Stromal cell of bone marrow (primary cell): ENCODE results near the gene C12orf54.
"Not testable (repeated sequence)": the region's sequence is repeated elsewhere in the genome, so short reads cannot be mapped to it uniquely, and the experiment has no call there.

Experiments used
- DNase-seq: peaks from one replicate; pipeline ENCODE4 v3.0.0-alpha.2; 2012; ENCODE audit warnings: low read depth

C12orf54 gene

DNA sequence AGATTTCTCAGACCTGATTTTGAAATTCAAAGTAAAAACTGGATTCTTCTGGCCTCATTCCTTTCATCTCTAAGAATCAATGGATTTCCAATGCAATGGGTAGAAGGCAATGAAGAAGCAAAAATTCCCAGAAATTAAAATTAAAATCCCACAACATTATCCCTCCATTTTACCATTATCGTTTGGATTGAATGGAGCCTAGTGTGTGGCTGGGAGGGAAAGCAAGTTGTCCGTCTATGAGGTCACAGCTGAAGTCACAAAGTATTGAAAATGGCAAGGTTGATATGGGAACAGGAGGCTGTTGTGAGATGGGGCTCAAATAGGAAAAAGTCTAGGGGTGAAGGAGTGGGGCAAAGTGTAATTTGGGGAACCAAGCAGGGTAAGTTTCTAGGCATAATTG is at the start of gene C12orf54:
Gene C12orf54 (plus strand): TSS at position 301 of the 400 bp plus-strand sequence. CDS start 799 bp downstream, outside the sequence.
- no peak for DNase-seq

GRCh38 chr12:48434016-48434415 is 48.3 kb upstream of the C12orf54 start:
- DNase-seq: not testable (repeated sequence)

DNA sequence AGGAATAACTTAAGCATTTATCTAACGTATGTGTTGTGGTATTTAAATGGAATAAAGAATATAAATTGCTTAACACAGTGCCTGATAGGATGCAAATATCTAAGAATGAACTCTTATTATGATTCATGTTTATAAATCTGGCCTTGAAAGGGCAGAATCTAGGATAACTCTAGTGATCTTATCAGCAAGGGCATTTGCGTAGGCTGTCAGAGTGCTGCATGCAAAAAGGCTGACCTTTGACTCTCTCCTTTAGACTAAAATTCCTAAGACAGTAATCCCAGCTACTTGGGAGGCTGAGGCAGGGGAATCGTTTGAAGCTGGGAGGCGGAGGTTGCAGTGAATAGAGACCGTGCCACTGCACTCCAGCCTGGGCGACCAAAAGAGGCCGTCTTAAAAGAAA is 41.2 kb upstream of the C12orf54 start:
- DNase-seq: no peak

- DNase-seq: no peak
Observed at GRCh38 chr12:48442179-48442847, 40.0 kb upstream of the C12orf54 start.

DNA sequence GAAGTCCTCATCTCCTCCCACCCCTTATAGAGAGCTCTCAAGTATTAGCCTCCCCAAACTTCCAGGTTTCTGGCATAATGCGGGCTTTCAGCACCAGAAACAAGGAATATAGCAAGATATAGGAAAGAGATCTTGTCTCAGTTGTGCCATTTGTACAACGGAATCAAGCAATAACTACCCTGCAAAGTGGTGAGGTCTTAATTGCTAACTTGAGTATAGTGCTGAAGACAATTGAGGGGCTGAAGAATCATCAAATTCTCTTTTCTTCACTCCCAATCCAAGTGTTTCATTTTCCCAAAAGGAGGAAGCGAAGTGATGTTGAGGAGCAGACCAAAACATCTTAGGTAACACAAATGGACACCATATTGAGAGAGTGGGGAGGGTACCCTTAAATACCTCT is 36.8 kb upstream of the C12orf54 start:
- no peak for DNase-seq

DNA sequence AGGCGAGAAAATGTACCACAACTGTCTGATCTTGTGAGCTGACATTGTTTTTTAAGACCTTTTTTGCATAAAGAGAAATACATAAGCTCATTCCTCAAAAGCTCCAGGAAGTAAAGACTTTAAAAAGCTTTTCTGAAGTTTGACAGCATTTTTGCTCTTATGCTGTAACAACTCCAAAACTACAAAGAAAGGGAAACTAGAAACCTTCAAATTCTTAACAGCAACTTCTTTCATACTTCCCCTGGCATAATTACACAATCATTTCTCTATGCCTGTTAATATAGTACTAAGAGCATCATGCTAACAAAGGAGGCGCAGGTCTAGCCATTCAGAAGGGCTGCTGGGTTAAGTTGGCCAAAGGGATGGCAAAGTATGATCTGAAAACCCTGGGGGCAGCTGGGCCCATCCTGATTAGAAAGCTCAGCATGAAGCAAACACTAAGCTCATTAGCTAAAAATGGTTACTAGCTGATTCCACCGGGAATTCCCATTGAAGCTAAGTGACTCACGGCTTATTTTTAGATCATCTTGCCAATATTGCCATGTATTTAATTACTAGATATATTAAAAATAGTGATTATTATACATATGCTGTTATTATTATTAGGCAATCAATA is 36.0 kb upstream of the C12orf54 start:
- no peak for DNase-seq

DNA sequence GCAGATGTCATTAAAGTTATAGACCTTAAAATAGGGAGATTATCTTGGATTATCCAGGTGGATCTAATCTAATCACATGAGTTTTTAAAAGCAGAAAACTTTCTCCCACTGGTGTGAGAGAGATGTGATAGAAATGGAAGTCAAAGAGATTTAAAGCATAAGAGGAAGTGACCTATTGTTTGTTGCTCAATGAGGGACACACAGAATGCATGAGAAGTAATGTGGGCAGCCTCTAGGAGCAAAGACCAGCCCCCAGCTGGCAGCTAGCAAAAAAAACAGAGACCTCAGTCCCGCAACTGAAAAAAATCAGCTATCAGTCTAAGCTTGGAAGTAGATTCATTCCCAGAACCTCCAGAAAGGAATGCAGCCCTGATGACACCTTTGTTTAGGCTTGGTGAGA is 34.5 kb upstream of the C12orf54 start:
- no peak for DNase-seq

- DNase-seq: no peak
Observed at GRCh38 chr12:48451372-48451771, 30.9 kb upstream of the C12orf54 start.

DNA sequence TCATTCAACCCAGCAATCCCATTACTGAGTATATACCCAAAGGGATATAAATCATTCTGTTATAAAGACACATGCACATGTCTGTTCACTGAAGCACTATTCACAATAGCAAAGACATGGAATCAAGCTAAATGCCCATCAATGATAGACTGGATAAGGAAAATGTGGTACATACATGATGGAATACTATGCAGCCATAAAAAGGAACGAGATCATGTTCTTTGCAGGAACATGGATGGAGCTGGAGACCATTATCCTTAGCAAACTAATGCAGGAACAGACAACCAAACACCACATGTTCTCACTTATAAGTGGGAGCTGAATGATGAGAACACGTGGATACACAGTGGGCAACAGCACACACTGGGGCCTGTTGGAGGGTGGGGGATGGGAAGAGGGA is 29.3 kb upstream of the C12orf54 start:
- not testable (repeated sequence) for DNase-seq

- peak; percentile 8 for DNase-seq
Observed at GRCh38 chr12:48454667-48455066, 27.6 kb upstream of the C12orf54 start.

DNA sequence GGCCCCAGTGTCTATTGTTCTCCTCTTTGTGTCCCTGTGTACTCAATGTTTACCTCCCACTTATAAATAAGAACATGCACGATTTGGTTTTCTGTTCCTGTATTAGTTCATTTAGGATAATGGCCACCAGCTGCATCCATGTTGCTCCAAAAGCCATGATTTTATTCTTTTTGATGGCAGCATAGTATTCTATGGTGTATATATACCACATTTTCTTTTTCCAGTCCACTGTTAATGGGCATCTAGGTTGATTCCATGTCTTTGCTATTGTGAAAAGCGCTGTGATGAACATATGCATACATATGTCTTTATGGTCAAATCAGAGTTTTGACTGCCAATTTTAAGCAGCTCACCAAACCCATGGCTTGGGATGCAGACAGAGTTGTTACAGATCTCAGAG is 27.2 kb upstream of the C12orf54 start:
- no peak for DNase-seq

GRCh38 chr12:48459259-48459658 is 23.0 kb upstream of the C12orf54 start:
- no peak for DNase-seq

GRCh38 chr12:48469027-48469426 is 13.3 kb upstream of the C12orf54 start:
- DNase-seq: not testable (repeated sequence)

- DNase-seq: no peak
Observed at GRCh38 chr12:48472259-48472658, 10.0 kb upstream of the C12orf54 start, which contains the start of gene ANP32D. ANP32D (plus strand) TSS chr12:48472559; CDS start chr12:48472665, 106 bp downstream.

DNA sequence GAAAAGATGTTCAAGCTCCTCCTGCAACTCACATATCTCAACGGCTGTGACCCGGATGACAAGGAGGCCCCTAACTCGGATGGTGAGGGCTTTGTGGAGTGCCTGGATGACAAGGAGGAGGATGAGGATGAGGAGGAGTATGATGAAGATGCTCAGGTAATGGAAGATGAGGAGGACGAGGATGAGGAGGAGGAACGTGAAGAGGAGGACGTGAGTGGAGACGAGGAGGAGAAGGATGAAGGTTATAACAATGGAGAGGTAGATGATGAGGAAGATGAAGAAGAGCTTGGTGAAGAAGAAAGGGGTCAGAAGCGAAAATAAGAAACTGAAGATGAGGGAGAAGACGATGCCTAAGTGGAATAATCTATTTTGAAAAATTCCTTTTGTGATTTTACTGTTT is 9.2 kb upstream of the C12orf54 start:
- no peak for DNase-seq

DNA sequence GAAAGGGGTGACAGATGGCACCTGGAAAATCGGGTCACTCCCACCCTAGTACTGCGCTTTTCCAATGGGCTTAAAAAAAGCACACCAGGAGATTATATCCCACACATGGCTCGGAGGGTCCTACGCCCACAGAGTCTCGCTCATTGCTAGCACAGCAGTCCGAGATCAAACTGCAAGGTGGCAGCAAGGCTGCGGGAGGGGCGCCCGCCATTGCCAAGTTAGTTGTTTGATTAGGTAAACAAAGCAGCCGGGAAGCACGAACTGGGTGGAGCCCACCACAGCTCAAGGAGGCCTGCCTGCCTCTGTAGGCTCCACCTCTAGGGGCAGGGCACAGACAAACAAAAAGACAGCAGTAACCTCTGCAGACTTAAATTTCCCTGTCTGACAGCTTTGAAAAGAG is 7.8 kb upstream of the C12orf54 start:
- not testable (repeated sequence) for DNase-seq

GRCh38 chr12:48482930-48483329 is 632 bp downstream of the C12orf54 start:
- no peak for DNase-seq

DNA sequence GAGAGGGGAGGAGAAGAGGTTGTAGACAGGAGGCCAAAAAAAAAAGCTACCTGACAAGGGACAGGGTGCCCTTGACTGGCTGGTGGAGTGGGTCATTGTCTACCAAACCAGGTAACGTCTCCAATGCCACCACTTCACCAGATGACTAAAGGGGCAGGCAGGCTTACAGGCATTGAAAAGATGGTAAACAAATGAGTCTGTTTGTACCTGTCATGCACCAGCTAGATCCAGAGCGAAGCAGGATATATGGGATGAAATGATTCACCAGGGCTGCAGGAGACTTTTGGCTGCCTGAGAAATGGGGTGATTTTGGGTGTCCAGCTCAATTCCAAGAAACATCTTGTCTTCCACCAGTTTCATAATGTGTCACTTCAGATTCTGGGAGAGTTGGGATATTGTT is 4.0 kb downstream of the C12orf54 start:
- DNase-seq: no peak

DNA sequence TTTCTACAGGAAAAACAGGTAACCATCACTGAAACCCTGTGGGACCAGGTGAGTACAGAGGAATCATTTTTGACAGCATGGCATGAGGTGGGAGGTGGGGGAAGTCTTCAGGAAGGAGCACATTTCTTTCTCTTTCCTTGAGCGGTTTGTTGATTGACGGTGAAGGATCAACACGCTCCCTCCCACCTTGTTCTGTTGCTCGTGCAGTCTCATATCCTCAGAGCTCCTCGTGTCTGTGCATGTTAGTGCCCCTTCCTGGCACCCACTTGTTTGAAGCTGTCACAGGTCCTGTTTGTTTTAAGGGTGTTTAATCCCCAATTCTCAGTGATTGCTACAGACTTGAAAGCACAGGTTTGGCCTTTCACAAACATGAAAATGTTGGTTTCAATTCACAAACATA is 4.4 kb downstream of the C12orf54 start:
- no peak for DNase-seq

DNA sequence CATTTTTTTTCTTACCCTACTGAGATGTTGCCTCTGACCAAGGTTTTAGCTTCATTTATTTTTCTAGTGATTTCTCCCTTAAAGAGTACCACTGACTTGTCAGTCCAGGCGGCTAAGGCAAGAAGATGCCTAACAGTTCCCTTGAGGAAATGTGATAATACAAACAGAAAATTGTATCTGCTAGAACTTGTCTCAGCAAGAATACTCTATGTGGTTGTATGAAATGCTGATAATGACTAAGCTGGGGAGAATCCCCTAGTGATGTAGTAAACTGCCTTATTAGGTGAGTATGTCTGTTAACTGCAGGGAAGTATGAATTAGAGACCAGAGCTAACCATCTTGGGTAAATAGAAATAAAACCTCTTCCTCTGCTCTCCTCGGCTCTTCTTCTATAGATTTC is 6.7 kb downstream of the C12orf54 start:
- DNase-seq: no peak

GRCh38 chr12:48489456-48489855 is 7.2 kb downstream of the C12orf54 start:
- not testable (repeated sequence) for DNase-seq

GRCh38 chr12:48500281-48500680 is 18.0 kb downstream of the C12orf54 start:
- DNase-seq: not testable (repeated sequence)

GRCh38 chr12:48506836-48507235 is 24.5 kb downstream of the C12orf54 start:
- DNase-seq: not testable (repeated sequence)

DNA sequence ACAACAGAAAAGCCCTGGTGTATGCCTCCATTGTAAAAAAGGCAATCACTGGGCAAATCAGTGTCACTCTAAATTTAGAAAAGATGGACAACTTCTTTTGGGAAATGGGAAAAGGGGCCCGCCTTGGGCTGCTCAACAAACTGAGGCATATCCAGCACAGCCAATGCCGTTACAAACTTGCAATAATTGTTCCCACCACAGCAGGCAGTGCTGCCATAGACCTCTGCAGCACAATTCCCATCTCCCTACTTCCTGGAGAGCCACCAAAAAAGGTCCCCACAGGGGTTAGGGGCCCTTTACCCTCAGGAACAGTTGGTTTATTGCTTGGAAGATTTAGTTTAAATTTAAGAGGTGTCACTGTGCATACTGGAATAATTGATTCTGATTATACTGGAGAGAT is 26.7 kb downstream of the C12orf54 start:
- DNase-seq: no peak
